Measurements from ENCODE around the gene LTBR.

- TF ChIP-seq CTCF (IDR thresholded peaks at IDR 0.05; ENCODE audit: insufficient read depth, low read depth, low read length): no peak
- no peak for TF ChIP-seq EZH2 (IDR thresholded peaks at IDR 0.05; ENCODE audit: insufficient read depth, low read length)
These were observed 7.1 kb downstream of the LTBR start for GRCh38 chr12:6391013-6391412.
